NCI-H82 (cell line): Measurements from ENCODE around the gene EQTN.
"Not testable (repeated sequence)": the region's sequence is repeated elsewhere in the genome, so short reads cannot be mapped to it uniquely, and the experiment has no call there.

Source experiments
- DNase-seq: peaks from one replicate; lab custom pipeline; 2025; lab: John Stamatoyannopoulos, UW

Gene EQTN

GRCh38 chr9:27293996-27294395, 3.0 kb downstream of the EQTN start:
- DNase-seq, result no peak

GRCh38 chr9:27292659-27293405, 4.1 kb downstream of the EQTN start:
- peak; percentile 88 for DNase-seq

- peak; percentile 6 for DNase-seq
Observed at GRCh38 chr9:27291292-27291691, 5.7 kb downstream of the EQTN start.

GRCh38 chr9:27282269-27282668, 14.7 kb downstream of the EQTN start:
- no peak for DNase-seq

- DNase-seq, result no peak
Observed at GRCh38 chr9:27280860-27281259, 16.1 kb downstream of the EQTN start.

- DNase-seq, result no peak
Observed at GRCh38 chr9:27280249-27280648, 16.7 kb downstream of the EQTN start.

- DNase-seq, result no peak
Observed at GRCh38 chr9:27279611-27280010, 17.3 kb downstream of the EQTN start.

- DNase-seq, result no peak
Observed at GRCh38 chr9:27278374-27278773, 18.6 kb downstream of the EQTN start.

- peak; percentile 74 for DNase-seq
Observed at GRCh38 chr9:27276193-27277030, 20.5 kb downstream of the EQTN start.

- no peak for DNase-seq
Observed at GRCh38 chr9:27273186-27273585, 23.8 kb downstream of the EQTN start.

GRCh38 chr9:27272103-27272502, 24.8 kb downstream of the EQTN start:
- no peak for DNase-seq

- no peak for DNase-seq
Observed at GRCh38 chr9:27261517-27262211, 35.3 kb downstream of the EQTN start.

GRCh38 chr9:27260789-27261516, 36.0 kb downstream of the EQTN start:
- DNase-seq, result no peak

- DNase-seq, result no peak
Observed at GRCh38 chr9:27258662-27259061, 38.3 kb downstream of the EQTN start.

- no peak for DNase-seq
Observed at GRCh38 chr9:27248702-27249101, 48.2 kb downstream of the EQTN start.

- DNase-seq, result peak; percentile 48
Observed at GRCh38 chr9:27247756-27248155, 49.2 kb downstream of the EQTN start.

GRCh38 chr9:27239648-27240047, 57.3 kb downstream of the EQTN start:
- not testable (repeated sequence) for DNase-seq
